Common myeloid progenitor, CD34-positive (primary cell): ENCODE measurements around the gene NRROS.

Experiments
- CTCF ChIA-PET: fragments of 350-600 bp; sonication (Branson Sonifier 250); formaldehyde crosslinking; loops from one replicate; lab custom pipeline; 2021; ENCODE audit warnings: antibody characterized with exemption; lab: Charles Lee
- POLR2A ChIA-PET: fragments of 350-600 bp; sonication (Branson Sonifier 250); formaldehyde crosslinking; loops from one replicate; lab custom pipeline; 2021; ENCODE audit warnings: antibody characterized with exemption; lab: Charles Lee
- DNase-seq, 3 donors: peaks; one replicate each; pipeline versions ENCODE4 v3.0.0 to v3.0.0-alpha.2; 2013
- H3K27ac ChIP-seq, 2 experiments: 1 replicate in 1 of 2; 2 replicates in 1 of 2; pipeline ENCODE4 v1.7.0; 2013; ENCODE audit warnings: inconsistent platforms in 2 of 2, low read length in 2 of 2, mild to moderate bottlenecking in 2 of 2, low read depth in 1 of 2, moderate library complexity in 1 of 2; ENCODE audit not compliant: severe bottlenecking in 2 of 2, insufficient read depth in 1 of 2, poor library complexity in 1 of 2
- H3K27me3 ChIP-seq, 5 experiments: replicated peaks in 2 of 5; 1 replicate in 3 of 5; 2 replicates in 2 of 5; pipeline versions ENCODE4 v1.6.1 to v1.7.0; 2013; ENCODE audit warnings: low read length in 4 of 5, mild to moderate bottlenecking in 2 of 5, moderate library complexity in 2 of 5, inconsistent platforms in 1 of 5; ENCODE audit not compliant: insufficient read depth in 5 of 5, control insufficient read depth in 4 of 5
- H3K36me3 ChIP-seq, 4 experiments: 1 replicate in 2 of 4; 2 replicates in 2 of 4; pipeline versions ENCODE4 v1.6.1 to v1.7.0; 2013; ENCODE audit warnings: low read length in 3 of 4, control low read depth in 1 of 4, mild to moderate bottlenecking in 1 of 4; ENCODE audit not compliant: control insufficient read depth in 4 of 4, insufficient read depth in 4 of 4
- H3K4me1 ChIP-seq, 4 experiments: 1 replicate in 3 of 4; 2 replicates in 1 of 4; pipeline versions ENCODE4 v1.6.1 to v1.7.1; 2013; ENCODE audit warnings: low read length in 3 of 4, mild to moderate bottlenecking in 3 of 4, control low read depth in 1 of 4, inconsistent platforms in 1 of 4, moderate library complexity in 1 of 4; ENCODE audit not compliant: control insufficient read depth in 4 of 4, insufficient read depth in 4 of 4; ENCODE audit errors: control extremely low read depth in 1 of 4
- H3K4me3 ChIP-seq, 7 experiments: 1 replicate in 4 of 7; 2 replicates in 3 of 7; pipeline versions ENCODE4 v1.5.1 to v1.7.0; 2013; ENCODE audit warnings: mild to moderate bottlenecking in 7 of 7, low read length in 6 of 7, moderate library complexity in 6 of 7, inconsistent platforms in 2 of 7, low read depth in 2 of 7, control low read depth in 1 of 7; ENCODE audit not compliant: insufficient read depth in 4 of 7, control insufficient read depth in 1 of 7; ENCODE audit errors: extremely low read depth in 1 of 7
- H3K9me3 ChIP-seq, 5 experiments: 1 replicate in 4 of 5; 2 replicates in 1 of 5; pipeline versions ENCODE4 v1.6.1 to v1.7.1; 2013; ENCODE audit warnings: low read length in 4 of 5, mild to moderate bottlenecking in 2 of 5, inconsistent platforms in 1 of 5, low read depth in 1 of 5, moderate library complexity in 1 of 5; ENCODE audit not compliant: control insufficient read depth in 4 of 5, insufficient read depth in 2 of 5; ENCODE audit errors: control extremely low read depth in 1 of 5
- WGBS: methylation state at CpG from one replicate; pipeline ENCODE4 v1.1.5; 2013; ENCODE audit not compliant: insufficient coverage; 5-methylcytosine and 5-hydroxymethylcytosine counted together

Gene NRROS

DNA sequence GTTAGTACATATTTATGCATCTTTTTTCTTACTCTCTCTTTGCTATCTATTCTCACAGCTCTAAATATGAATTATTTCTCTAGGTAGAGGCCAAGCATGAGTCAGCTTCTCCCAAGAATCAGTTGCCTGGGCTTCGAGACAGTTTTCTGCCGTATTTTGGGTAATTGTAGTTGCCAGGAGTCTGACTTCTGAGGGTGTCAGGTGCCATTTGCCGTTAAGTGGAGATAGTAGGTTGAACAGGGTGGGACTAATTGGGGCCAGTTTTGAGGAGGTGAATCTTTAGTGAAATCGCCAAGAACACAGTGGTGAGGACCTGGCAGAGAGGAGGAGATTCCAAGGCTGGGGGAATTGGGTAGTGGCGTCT is 7.8 kb upstream of the NRROS start:
- peak in 2 of 3 donors; percentile 84 to 92 for DNase-seq
- Histone ChIP-seq H3K9me3 (no peaks in the 10 kb centered on the region), H3K27ac (peak overlapping the region; percentile 98 to 99), H3K36me3 (no peaks in the 10 kb centered on the region), H3K4me1 (peaks cover 19 to 88% (median 78%) of the 10 kb centered on the region in 4 experiments), H3K4me3 (peak overlapping the region in 5 of 7 experiments; percentile 27 to 74 (median 57)), H3K27me3 (no peaks in the 10 kb centered on the region)
- 2% methylated on average over 5 of the region's 5 CpGs for WGBS
- CTCF ChIA-PET: interaction anchor here (0.7 to 20.3 kb wide), 9 partner anchors 9 to 56 kb away, joined by 3 to 306 read pairs (median 8); no protein-coding TSS in a partner anchor
- POLR2A ChIA-PET: interaction anchor here (0.6 to 2.6 kb wide), 6 partner anchors 10 to 53 kb away, joined by 3 to 25 read pairs (median 16); no protein-coding TSS in a partner anchor

DNA sequence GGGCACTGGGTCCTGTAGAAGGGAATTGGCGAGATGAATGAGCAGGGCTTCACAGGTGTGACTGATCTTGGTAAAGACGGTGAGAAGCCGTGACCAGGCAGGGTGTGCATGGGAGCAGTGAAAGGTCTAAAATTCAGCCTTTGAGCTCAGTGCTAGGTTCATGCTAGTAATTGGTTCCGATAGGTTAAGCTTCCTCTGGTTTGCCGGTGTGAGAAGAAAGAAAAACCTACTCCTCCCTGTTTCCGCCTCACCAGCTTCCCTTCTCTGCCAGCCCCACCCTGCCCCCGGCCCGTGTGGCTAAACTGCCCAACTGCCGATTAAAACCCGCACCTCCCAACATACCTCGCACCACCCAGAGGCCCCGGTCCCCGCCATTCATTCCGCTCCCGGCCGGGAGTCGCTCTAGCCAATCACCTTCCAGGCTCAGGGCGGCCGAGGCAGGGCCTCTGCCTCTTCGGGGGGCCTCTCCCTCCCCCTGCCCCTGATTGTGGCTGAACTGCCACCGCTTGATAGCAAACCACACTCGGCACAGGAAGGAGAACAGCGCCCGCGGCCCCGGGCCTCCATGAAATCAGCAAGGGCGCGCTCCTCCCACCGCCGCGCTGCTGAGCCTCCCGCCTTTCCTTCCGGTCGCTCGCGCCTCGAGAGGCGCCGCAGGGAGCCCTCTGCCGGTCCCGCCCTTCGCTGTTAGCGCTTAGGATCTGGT is 7.3 kb upstream of the NRROS start:
- peak; percentile 99 to 100 (median 100) for DNase-seq

DNA sequence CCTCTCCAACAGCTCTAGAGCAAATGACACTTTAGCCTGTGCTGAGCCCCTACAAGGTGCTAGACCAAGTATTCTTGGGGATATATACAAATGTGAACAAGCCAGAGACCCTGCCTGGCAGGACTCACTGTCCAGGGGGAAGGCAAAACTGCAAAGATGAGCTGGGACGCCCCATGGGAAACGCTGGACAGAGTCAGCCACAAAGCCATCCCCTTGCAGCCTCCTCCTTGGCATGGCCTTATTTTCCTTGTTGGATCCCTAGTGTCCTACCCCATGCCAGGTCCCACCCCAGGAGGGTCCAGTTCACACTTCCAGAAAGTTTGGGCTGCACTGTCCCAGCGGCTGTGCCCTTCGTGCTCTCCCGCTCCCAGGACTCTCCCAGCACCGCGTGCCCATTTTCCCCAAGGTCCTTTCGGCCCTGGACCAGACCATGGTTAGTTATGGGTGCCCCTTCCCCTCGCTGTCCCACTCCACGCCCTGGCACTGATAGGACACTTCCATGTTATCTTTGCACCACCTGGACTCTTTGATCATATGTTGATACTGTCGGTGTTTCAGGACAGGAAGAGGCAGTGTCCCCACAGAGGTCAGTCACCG is 5.8 kb upstream of the NRROS start:
- no peaks in the 10 kb centered on the region for H3K27me3 ChIP-seq
- ChIA-PET CTCF (interaction anchor here (1.2 to 20.3 kb wide), 3 partner anchors 9 to 29 kb away, joined by 3 to 306 read pairs (median 3); no protein-coding TSS in a partner anchor), POLR2A (interaction anchor here (1.3 to 1.4 kb wide), 2 partner anchors 14 to 24 kb away, joined by 4 to 7 read pairs; no protein-coding TSS in a partner anchor)
- H3K27ac ChIP-seq: peak overlapping the region; percentile 80 to 93
- WGBS: 64% methylated on average over 11 of the region's 12 CpGs
- DNase-seq: peak in 1 of 3 donors; percentile 55
- H3K9me3 ChIP-seq: no peaks in the 10 kb centered on the region
- no peaks in the 10 kb centered on the region for H3K36me3 ChIP-seq
- peak overlapping the region in 6 of 7 experiments; percentile 61 to 83 (median 77) for H3K4me3 ChIP-seq
- peaks cover 26 to 88% (median 80%) of the 10 kb centered on the region in 4 experiments for H3K4me1 ChIP-seq

More for the DNA sequence above, 7.3 kb upstream of the NRROS start:
- WGBS: under 1% methylated on average over 41 of the region's 43 CpGs
- Histone ChIP-seq H3K9me3 (no peaks in the 10 kb centered on the region), H3K4me1 (peaks cover 19 to 88% (median 76%) of the 10 kb centered on the region in 4 experiments), H3K27me3 (no peaks in the 10 kb centered on the region), H3K4me3 (peak overlapping the region in 6 of 7 experiments; percentile 3 to 83 (median 77)), H3K36me3 (no peaks in the 10 kb centered on the region), H3K27ac (peak overlapping the region; percentile 98 to 99)
- ChIA-PET CTCF (interaction anchor here (0.7 to 20.3 kb wide), 9 partner anchors 9 to 56 kb away, joined by 3 to 306 read pairs (median 8); no protein-coding TSS in a partner anchor), POLR2A (interaction anchor here (0.6 to 2.6 kb wide), 6 partner anchors 9 to 52 kb away, joined by 3 to 25 read pairs (median 16); no protein-coding TSS in a partner anchor)

DNA sequence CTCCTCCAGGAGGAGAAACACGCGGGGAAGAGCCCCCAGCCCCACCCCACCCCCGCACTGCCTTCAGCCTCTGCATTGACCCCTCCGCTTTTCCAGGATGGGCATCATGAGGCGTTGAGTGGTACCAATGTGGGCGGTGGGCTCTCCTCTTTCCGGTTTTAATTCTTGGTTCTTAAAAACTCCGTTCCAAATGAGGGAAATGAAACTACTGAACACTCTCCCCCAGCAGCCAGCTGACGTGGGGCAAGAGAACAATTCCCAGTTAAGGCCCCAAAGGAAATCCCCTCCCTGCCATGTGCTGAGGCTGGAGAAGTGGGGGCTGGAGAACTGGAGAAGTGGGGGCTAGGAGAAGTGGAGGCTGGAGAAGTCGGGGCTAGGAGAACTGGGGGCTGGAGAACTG is 5.3 kb upstream of the NRROS start:
- CTCF ChIA-PET: interaction anchor here (1.2 to 20.3 kb wide), 4 partner anchors 10 to 60 kb away, joined by 3 to 306 read pairs (median 4); no protein-coding TSS in a partner anchor
- peak in 2 of 3 donors; percentile 55 to 60 for DNase-seq
- POLR2A ChIA-PET: interaction anchor here (1.3 to 1.4 kb wide), 2 partner anchors 15 to 25 kb away, joined by 4 to 7 read pairs; no protein-coding TSS in a partner anchor
- Histone ChIP-seq H3K4me3 (peak overlapping the region in 4 of 7 experiments; percentile 19 to 83 (median 82)), H3K9me3 (no peaks in the 10 kb centered on the region), H3K4me1 (peaks cover 26 to 90% (median 82%) of the 10 kb centered on the region in 4 experiments), H3K27me3 (no peaks in the 10 kb centered on the region), H3K27ac (peak overlapping the region; percentile 80 to 93), H3K36me3 (no peaks in the 10 kb centered on the region)
- WGBS: 8% methylated on average over 2 of the region's 10 CpGs

DNA sequence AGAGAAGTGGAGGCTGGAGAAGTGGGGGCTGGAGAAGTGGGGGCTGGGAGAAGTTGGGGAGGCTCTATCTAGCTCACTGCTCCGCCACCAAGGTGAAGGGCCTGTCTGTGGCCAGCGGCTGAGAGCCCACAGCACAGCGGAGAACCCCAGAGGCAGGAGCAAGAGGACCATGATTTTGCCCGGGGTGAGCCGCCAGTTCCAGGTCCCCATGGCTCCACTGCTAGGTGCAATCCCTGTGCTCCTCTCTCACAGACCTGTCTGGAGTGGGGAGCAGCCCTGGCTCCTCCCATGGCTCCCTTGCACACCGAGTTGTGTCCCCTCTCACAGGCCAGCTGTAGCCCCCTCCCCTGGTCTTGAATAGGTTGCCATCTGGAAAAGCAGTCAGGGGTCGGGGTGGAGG is 4.7 kb upstream of the NRROS start:
- H3K36me3 ChIP-seq: no peaks in the 10 kb centered on the region
- peak in 2 of 3 donors; percentile 51 to 57 for DNase-seq
- peak overlapping the region in 2 of 7 experiments; percentile 16 to 48 for H3K4me3 ChIP-seq
- POLR2A ChIA-PET: interaction anchor here (1.3 to 1.4 kb wide), 2 partner anchors 15 to 25 kb away, joined by 4 to 7 read pairs; no protein-coding TSS in a partner anchor
- no peaks in the 10 kb centered on the region for H3K9me3 ChIP-seq
- WGBS: 94% methylated on average over 5 of the region's 7 CpGs
- no peaks in the 10 kb centered on the region for H3K27me3 ChIP-seq
- H3K27ac ChIP-seq: peak overlapping the region; percentile 80 to 93
- CTCF ChIA-PET: interaction anchor here (1.0 to 20.3 kb wide), 5 partner anchors 11 to 59 kb away, joined by 3 to 306 read pairs (median 4); no protein-coding TSS in a partner anchor
- H3K4me1 ChIP-seq: peaks cover 24 to 88% (median 78%) of the 10 kb centered on the region in 4 experiments

DNA sequence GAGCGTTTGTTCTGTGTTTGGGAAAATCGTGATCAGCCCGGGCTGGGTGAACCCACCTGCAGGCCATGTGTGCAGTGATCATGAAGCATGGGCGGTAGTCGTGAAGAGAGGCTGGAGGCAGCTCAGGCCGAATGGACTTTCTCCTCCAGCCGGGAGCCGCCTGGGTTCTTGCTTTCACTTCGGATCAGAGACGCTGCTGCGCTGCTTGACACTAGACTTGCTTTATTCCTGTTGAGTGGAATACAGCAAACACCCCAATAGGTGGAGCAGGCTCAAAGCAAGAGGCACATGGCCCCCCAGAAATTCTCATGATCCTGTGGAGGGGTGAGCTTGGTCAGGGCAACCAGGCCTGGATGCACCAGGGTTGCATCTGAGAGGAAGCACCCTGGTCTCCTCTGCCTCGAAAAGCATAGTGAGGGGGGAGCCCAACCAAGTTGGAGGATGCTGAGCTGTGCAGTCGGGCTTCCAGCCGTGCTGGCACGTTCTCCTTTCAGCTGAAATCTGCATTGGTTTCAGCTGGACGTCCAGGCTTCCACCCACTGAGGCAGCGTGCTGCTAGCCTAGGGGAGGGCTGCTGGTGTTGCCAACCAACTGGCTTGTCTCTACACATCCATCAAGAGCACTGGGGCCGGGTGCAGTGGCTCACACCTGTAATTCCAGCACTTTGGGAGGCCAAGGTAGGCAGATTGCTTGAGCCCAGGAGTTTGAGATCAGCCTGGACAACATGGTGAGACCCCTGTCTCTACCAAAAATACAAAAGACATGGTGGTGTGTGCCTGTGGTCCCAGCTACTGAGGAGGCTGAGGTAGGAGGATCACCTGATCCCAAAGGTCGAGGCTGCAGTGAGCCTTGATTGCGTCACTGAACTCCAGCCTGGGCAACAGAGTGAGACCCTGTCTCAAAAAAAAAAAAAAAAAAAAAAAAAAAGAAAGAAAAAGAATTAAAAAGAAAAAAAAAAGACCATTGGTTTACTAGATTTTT is 2.8 kb upstream of the NRROS start:
- CTCF ChIA-PET: interaction anchor here (0.8 to 20.3 kb wide), 5 partner anchors 8 to 50 kb away, joined by 3 to 306 read pairs (median 4); no protein-coding TSS in a partner anchor
- Histone ChIP-seq H3K9me3 (no peaks in the 10 kb centered on the region), H3K36me3 (peaks cover 0 to 12% (median 0%) of the 10 kb centered on the region in 4 experiments), H3K4me3 (no peak overlapping the region), H3K27me3 (no peaks in the 10 kb centered on the region), H3K4me1 (peaks cover 26 to 87% (median 72%) of the 10 kb centered on the region in 4 experiments), H3K27ac (no peak overlapping the region)
- 66% methylated on average over 13 of the region's 20 CpGs for WGBS
- POLR2A ChIA-PET: interaction anchor here (0.6 to 1.7 kb wide), 2 partner anchors 22 to 25 kb away, joined by 3 to 4 read pairs; no protein-coding TSS in a partner anchor
- DNase-seq: peak in 1 of 3 donors; percentile 43
